Activated CD8-positive, alpha-beta memory T cell treated with anti-CD3 and anti-CD28 coated beads, Interleukin-2, amount 50 U/mL, for 1 hour (primary cell): ENCODE measurements around the gene ABCA2.
A peak's percentile ranks its signal among the peaks of the same experiment; 100 is the strongest.
"Not testable (repeated sequence)": the region's sequence is repeated elsewhere in the genome, so short reads cannot be mapped to it uniquely, and the experiment has no call there.

Experiments
- DNase-seq: peaks from one replicate; pipeline ENCODE4 v3.0.0-alpha.2; 2020; ENCODE audit errors: extremely low read depth

ABCA2 gene

GRCh38 chr9:137044502-137045177, 16.6 kb upstream of the ABCA2 start:
- no peak for DNase-seq

- no peak for DNase-seq
Observed at GRCh38 chr9:137044037-137044436, 16.0 kb upstream of the ABCA2 start.

- DNase-seq = no peak
Observed at GRCh38 chr9:137042751-137043727, 15.0 kb upstream of the ABCA2 start.

GRCh38 chr9:137041124-137041523, 13.1 kb upstream of the ABCA2 start:
- no peak for DNase-seq

GRCh38 chr9:137040568-137040967, 12.5 kb upstream of the ABCA2 start:
- no peak for DNase-seq

GRCh38 chr9:137039611-137040366, 11.8 kb upstream of the ABCA2 start:
- DNase-seq = no peak

GRCh38 chr9:137038916-137039315, 10.9 kb upstream of the ABCA2 start:
- DNase-seq = no peak

- no peak for DNase-seq
Observed at GRCh38 chr9:137037483-137037882, 9.4 kb upstream of the ABCA2 start.

- DNase-seq = no peak
Observed at GRCh38 chr9:137037035-137037434, 9.0 kb upstream of the ABCA2 start.

- DNase-seq = no peak
Observed at GRCh38 chr9:137035937-137036336, 7.9 kb upstream of the ABCA2 start.

- DNase-seq = no peak
Observed at GRCh38 chr9:137035507-137035834, 7.4 kb upstream of the ABCA2 start.

- DNase-seq = peak; percentile 76
Observed at GRCh38 chr9:137034709-137035506, 6.9 kb upstream of the ABCA2 start.

- DNase-seq = no peak
Observed at GRCh38 chr9:137034039-137034708, 6.1 kb upstream of the ABCA2 start.

- DNase-seq = not testable (repeated sequence)
Observed at GRCh38 chr9:137033481-137033880, 5.4 kb upstream of the ABCA2 start.

- DNase-seq = no peak
Observed at GRCh38 chr9:137032858-137033257, 4.8 kb upstream of the ABCA2 start.

GRCh38 chr9:137031904-137032640, 4.0 kb upstream of the ABCA2 start, which contains the start of gene FUT7:
FUT7 (minus strand) TSS chr9:137032088; CDS start chr9:137031991, 97 bp downstream.
- DNase-seq = no peak

GRCh38 chr9:137030538-137031527, 2.8 kb upstream of the ABCA2 start:
- DNase-seq = no peak

- DNase-seq = no peak
Observed at GRCh38 chr9:137030006-137030405, 2.0 kb upstream of the ABCA2 start.
